HG02678 (cell line): ENCODE results near the gene ZMYM2.

Experiments
- ATAC-seq: cut with Tn5 transposase; IDR thresholded peaks from one replicate; pipeline ENCODE4 v1.9.1; 2021; ENCODE audit warnings: mild to moderate bottlenecking, moderate library complexity; ENCODE audit not compliant: unreplicated experiment

The ZMYM2 gene

GRCh38 chr13:20101467-20102316 lies 143.2 kb downstream of the ZMYM2 start:
- no peak for ATAC-seq

GRCh38 chr13:20102525-20103180 lies 144.1 kb downstream of the ZMYM2 start:
- ATAC-seq = no peak

- no peak for ATAC-seq
Observed at GRCh38 chr13:20105161-20105689, 146.7 kb downstream of the ZMYM2 start.

DNA sequence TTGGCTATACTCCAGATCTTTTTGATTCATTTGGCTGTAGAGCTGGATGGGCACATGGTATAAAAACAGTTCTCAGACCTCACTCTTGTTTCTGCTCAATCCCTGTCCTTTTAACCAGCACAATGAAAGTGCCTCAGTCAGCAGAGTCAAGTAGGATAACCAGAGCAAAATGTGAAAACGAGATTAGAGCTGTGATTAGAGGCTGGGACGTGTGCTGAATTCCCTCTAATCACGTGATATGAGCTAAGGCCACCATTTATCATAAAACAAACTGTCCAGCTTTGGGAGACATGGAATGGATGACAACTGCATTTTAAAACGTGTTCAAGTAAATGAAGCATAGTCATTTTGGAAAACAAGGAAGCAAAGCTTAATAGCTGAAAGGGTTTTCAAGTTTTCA lies 148.2 kb downstream of the ZMYM2 start:
- no peak for ATAC-seq

DNA sequence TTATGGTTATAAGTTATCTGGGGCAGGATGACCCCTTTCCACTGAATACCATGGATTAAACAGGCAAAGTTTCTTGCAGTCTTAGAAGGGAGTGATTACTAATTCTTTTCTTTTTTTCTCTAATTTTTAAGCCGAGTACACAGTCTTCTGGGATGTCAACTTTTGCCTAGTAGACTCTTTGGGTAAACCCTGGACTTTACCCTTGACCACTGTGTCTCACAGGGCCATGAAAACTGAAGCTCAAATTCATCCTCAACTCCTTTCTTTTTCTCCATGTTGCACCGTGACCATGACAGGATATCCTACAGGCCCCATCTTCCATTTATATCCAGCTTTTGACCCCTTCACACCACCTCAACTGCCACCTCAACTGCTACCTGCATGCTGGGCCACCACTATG lies 150.5 kb downstream of the ZMYM2 start:
- no peak for ATAC-seq

GRCh38 chr13:20114066-20114610 lies 155.6 kb downstream of the ZMYM2 start:
- ATAC-seq = no peak

- ATAC-seq = no peak
Observed at GRCh38 chr13:20116213-20116612, 157.7 kb downstream of the ZMYM2 start.

DNA sequence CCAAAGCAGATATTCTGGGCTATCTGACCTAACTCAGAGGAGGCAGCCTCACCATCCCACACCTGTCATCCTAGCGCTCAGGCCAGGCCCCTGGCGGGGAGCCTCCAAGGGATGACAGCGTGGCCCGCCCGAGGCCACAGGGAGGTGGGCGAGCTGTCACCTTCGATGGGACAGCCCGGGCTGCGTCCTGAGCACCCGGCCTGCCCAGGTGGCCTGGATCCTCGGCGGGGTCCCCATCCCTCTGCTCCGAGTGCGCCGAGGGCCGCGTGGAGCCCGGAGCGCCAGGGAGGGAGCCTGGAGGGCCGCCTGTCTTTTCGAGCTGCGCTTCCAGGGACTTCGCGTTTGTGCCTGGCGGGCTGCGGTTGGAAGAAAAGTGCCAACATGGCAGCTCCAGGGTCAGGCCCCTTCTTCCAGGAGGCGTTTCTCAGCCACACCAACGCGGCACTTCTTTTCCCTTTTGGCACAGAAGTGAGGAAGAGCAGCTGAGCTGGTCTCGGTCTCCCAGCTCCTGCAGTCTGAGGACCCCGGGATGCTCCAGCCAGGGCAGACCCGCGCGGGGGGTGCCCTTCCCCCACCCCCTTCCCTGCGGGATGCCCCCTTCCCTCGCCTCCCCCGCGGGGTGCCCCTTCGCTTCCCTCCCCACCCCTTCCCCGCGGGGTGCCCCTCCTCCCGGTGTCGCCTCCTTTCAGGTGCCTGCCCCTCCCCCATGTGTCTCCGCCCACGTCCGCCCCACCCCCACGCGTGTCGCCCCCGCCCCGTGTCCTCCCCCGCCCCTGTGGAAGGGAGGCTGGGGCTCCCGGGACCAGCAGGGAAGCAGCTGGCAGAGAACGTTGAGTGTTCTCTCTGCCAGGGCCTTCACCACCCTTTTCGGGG lies 160.0 kb downstream of the ZMYM2 start:
- peak; percentile 13 for ATAC-seq

DNA sequence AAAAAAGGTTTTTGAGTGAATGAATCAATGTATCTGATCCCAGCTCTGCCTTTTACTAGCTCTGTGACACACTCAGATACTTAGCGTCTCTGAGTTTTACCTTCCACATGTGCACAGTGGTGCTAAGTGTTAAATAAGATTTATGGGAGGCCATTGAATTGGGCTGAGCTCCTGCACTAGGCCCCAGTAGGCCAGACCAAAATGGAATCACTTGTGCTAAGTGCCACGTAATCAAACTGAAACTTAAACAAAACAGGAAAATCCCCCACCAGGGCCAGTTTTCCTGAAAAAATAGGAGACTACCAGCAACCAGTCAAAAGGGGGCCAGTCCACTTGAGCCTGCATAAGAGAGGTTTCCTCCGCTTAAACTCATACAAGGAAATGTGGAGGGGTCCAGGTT lies 161.4 kb downstream of the ZMYM2 start:
- ATAC-seq = no peak

GRCh38 chr13:20121159-20121525 lies 162.6 kb downstream of the ZMYM2 start:
- ATAC-seq = no peak

DNA sequence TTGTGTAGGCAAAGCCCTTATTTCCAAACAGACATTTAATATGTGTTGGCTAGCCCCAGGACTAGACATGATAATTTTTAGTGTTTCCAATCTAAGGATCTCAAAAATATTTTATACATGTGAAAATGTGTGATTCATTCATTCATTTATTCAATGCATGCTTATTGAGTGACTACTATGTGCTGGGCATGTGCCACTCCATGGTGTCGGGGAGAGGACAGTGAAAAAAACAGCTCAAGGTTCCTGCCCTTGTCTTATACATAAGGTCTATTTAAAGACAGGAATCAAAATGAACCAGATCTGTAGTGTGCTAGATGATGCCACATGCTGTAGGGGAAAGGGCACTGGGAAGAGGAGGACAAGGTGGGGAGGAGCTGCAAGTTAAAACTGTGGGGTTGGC lies 165.8 kb downstream of the ZMYM2 start:
- no peak for ATAC-seq

DNA sequence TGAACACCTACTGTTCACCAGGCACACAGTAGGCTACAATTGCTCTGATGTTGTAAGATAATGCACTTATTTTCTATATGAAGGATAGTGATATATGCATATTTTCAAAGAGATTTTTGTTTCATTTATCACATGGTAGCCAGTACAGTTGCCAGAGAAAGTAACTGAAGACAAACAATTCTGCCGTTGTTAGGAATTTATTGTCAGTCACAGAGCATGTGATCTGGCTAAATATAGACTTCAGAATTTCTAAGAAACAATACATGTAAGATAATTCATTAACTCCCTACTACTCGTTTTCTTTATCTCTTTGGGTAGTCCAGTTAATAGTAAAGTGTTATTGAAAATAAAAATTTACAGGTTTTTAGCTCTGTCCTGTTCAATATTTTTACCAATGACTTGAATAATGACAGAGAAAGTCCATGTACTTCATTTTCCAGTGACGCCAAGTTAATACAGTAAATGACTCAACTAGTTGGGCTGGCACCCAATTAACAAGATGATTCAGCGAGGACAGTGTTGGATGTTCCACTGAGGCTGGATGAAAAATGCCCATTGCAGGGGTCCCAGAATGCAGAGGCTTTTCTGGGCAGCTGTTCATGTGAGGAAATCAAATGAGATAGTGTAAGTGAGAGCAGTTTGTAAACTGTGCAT lies 166.7 kb downstream of the ZMYM2 start:
- ATAC-seq = no peak

DNA sequence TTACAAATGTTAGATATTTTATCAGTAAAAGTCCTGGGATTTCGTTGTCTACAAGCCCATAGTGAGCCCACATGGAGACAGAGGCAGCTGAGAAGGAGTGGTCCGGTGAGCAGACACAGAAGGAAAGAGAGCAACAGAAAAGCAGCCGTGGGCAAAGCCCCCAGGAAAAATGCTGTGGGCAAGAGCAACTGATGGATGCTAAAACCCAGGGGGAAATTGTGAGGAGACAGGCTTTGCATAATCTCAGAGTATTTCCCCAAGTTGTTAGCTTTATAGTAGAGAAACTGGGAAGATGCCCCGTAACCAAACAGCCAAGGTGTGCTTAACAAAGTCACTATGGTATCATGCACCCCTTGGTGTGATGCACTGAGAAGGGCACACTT lies 167.2 kb downstream of the ZMYM2 start:
- no peak for ATAC-seq

- no peak for ATAC-seq
Observed at GRCh38 chr13:20126541-20127261, 168.2 kb downstream of the ZMYM2 start.

- ATAC-seq = no peak
Observed at GRCh38 chr13:20127262-20127561, 168.7 kb downstream of the ZMYM2 start.

DNA sequence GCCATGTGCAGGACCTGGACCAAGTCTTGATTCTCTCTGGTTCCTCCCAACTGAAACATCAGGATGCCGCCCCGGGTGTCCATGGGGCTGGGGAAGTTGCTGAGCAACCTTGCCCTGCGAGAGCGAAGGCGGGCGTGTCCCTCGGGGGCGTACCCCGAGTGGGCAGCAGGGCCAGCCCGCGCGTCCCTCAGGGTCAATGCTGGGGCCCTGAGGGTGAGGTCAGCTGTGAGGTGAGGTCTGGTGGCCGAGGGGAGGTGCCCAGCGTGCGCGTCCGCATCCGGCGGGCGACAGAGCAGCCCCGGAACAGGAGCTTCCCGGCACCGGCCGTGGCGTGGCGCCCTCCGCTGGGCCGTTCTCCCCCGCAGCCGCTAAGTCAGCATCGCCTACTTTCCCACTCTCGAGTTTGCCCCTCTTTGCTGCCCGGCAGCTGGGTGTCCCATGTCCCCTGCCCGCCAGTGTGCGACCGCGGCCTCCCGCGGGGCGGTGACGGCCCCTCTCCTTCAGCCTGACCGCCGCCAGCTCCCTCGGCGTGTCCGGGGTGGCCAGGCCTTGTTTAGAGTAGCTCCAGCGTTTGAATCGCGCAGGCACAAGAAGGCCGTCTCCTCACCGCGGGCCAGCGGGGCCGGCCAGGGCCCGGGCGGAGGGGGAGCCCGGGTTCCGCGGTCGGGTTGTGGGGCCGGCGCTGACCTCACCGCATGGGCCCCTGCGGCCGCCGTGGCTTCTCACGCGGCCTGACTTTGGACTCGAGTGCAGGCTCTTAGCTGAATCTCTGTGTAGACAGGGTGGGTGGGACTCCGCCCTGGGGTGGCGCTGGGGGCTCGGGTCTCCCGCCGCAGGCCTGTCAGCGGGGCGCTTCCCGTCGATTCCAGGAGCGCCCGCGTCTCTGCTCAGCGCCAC lies 169.3 kb downstream of the ZMYM2 start:
- ATAC-seq = peak; percentile 79

GRCh38 chr13:20128459-20128931 lies 170.0 kb downstream of the ZMYM2 start:
- peak; percentile 18 for ATAC-seq

DNA sequence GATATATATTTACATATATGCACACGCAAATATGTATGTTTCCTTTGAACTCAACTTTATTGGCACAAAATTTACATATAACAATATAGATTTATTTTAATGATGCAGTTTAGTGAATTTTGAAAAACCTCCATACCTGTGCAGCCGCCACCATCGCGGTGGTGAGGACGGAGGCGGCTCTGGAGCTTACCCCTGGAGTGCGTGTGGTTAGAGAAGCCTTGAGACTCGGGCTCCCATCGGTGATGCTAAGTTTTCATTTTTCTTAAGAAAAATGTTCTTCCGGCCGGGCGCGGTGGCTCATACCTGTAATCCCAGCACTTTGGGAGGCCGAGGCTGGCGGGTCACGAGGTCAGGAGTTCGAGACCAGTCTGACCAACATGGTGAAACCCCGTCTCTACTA lies 170.5 kb downstream of the ZMYM2 start:
- no peak for ATAC-seq

GRCh38 chr13:20130012-20130411 lies 171.5 kb downstream of the ZMYM2 start:
- no peak for ATAC-seq
